GM21529 (cell line): ENCODE results near the gene TRAPPC6A.

ENCODE experiments used
- ATAC-seq: cut with Tn5 transposase; IDR thresholded peaks from one replicate; pipeline ENCODE4 v1.9.1; 2021; ENCODE audit not compliant: unreplicated experiment

The TRAPPC6A gene

DNA sequence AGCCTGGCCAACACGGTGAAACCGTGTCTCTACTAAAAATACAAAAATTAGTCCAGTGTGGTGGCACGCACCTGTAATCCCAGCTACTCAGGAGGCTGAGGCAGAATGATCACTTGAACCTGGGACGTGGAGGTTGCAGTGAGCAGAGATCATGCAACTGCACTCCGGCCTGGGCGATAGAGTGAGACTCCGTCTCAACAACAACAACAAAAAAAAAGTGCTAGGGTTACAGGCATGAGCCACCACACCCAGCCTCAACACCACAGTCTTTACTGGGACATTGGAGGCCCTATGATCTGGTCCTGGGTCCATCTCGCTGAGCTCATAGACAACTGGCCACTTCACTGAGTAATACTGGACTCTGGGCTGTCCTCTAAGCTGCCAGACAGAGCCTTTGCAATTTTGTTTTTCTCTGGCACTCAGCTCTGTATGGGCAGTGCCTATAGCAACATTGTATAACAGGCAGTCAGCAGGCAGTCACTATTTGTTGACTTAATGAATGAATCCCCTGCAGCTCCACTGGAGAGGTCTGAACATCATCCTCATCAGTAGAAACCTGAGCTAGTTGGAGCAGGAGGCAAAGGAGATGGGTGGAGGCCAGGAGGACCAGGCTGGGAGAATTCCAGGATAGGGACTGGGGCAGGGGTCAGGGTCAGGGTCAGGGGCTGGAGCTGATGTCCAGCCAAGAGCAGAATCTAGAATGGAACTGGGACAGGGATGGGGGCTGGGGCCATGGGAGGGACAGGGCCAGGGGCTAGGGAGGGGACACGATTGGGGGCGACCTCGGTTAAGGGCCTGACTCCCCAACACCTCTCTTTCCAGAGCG is 8.7 kb upstream of the TRAPPC6A start:
- no peak for ATAC-seq

DNA sequence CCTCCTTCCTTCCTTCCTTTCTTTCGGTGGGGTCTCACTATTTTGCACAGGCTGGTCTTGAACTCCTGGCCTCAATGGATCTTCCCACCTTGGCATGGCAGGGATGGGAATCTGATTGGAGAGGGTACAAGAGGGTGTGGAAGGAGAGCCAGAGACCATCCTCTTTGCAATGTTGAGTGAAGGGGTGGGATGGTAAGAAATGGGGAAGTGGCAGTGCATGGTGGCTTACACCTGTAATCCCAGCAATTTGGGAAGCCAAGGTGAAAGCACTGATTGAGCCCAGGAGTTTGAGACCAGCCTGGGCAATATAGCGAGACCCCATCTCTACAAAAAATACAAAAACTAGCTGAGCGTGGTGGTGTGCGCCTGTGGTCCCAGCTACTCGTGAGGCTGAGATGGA is 6.1 kb upstream of the TRAPPC6A start:
- no peak for ATAC-seq

DNA sequence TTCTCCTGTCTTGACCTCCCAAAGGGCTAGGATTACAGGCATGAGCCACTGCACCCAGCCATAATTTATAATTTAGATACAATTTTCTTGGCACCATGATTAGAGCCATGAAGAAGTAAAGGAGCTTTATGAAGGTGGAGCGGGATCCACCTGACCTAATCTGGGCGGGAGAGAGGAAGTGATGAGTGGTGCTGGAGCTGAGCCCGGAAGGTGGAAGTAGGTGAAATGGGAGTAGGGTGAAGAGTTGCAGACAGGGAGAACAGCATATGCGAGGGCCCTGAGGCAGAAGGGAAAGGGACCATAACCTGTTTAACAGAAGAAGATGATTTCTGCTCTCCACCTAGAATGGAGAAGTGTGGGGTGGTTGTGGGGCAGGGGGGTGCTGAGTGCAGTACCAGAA is 4.7 kb upstream of the TRAPPC6A start:
- no peak for ATAC-seq

DNA sequence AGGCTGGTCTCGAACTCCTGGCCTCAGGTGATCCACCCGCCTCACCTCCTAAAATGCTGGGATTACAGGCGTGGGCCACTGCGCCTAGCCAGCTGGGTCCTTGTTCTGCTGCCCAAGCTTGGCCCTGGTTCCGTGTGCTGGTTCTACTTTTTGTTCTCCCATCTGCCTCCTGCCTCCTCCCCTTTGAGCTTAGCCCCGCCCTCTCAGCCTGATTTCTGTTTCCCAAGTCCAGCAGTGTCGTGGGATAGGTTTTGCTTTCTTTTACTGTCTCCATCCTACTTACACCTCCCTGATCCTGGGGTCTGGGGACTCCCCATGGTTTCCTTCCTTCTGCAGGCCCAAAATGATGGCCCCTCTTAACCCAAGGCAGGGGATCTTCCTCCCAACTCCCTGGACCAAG is 2.9 kb upstream of the TRAPPC6A start:
- no peak for ATAC-seq

DNA sequence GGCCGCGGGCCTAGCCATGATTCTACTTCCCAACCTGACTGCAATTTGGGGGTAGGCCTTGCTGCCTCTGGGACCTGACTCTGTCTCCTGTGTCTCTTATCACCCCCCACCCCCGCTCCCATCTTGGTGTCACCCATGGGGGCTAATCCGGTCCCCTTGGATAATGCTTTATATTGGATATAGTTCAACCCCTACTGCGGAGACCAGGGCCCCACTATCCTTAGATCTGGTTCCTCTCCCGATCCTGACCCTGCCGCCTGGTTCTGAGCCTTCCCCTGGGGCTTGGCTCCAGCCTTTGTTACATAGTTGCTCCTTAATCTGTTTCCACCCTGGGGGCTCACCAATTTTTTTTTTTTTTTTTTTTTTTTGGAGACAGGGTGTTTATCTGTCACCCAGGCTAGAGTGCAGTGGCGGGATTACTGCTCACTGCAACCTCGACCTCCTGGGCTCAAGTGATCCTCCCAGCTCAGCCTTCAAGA is 1.9 kb upstream of the TRAPPC6A start:
- no peak for ATAC-seq

DNA sequence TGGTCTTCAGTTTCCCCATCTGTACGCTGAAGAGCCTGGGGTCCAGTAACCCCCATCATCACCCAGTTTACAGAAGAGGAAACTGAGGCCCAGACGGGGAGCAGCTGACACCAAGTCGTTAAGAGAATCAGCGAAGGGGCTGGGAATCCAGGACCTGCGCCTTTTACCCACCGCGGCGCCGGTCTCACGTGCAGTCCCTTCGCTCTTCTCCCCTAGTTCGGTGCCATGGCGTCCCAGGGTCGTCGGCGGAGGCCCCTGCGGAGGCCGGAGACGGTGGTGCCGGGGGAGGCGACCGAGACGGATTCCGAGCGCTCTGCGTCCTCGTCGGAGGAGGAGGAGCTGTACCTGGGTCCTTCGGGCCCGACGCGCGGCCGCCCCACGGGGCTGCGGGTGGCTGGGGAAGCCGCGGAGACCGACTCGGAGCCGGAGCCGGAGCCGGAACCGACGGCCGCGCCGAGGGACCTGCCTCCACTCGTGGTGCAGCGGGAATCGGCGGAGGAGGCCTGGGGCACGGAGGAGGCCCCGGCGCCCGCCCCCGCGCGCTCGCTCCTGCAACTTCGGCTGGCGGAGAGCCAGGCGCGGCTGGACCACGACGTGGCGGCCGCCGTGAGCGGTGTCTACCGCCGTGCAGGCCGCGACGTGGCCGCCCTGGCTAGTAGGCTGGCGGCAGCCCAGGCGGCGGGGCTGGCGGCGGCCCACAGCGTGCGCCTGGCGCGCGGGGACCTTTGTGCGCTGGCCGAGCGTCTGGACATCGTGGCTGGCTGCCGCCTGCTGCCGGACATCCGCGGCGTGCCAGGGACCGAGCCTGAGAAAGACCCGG is 1.2 kb upstream of the TRAPPC6A start:
- no peak for ATAC-seq

DNA sequence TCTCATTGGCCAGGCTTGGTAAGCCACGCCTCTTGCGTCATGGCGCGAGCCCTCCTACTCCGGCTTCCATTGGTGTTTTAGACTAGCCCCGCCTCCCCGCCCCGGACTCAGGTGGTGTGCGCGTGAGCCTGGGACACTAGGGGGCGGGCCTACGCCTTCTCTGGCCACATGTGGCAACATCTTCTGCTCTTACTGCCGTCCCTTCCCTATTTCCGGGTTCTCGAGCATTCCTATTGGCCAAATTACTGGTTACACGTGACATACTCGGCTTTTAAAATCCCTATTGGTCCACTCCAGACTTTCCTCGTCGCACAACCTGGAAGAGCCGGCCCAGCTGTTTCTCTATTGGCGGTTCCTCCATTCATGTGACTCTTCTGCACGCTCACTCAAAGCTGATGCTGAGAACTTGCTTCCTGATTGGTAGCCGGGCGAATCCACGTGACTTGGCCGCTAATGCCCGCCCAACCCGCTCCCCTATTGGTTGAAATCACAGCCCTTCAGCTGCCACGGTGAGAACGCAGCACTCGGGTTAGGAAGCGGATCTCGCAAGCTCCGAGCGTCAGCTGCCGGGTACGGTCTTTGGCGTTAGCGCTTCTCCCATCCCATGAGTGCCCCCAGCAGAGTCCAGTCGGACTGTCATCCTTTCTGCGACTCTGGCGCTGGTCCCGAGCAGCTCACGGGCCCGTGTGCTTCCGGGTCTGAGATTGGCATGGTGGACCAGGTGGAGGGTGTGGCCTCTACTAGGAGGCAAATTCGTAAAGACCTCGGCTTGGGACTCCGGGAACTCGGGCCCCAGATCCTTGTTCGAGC is 430 bp upstream of the TRAPPC6A start, which contains the start of gene BLOC1S3:
BLOC1S3 (plus strand) TSS at position 523 of the 810 bp plus-strand sequence. CDS start 513 bp downstream, outside the sequence.
- ATAC-seq, result peak; percentile 75

DNA sequence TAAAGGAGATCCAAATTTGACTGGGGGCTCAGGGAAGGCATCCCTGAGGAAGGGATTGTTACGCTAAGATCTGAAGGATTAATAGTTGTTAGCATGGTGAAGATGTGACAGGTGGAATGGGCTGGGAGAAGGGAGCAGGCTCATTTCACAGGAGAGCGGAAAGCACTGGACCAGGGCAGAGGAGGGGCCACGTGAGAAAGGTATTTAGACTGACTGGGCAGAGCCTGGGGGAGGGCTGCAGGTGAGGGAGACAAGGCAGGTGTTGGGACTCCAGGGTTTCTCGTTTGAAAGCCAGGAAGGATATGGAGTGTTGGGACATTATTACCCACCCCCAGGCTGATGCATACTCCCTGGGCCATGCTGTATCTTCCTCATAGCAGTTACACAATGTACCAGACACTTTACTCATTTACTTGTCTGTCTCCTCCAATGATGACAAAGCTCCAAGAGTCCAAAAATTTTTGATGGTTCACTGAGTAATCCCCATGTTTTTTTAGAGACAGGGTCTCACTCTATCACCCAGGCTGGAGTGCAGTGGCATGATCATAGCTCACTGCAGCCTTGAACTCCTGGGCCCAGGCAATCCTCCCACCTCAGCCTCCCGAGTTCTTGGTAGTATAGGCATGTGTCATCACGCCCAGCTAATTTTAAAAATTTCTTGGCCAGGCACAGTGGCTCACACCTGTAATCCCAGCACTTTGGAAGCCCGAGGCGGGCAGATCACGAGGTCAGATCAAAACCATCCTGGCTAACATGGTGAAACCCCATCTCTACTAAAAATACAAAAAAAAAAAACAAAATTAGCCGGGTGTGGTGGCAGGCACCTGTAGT is 2.3 kb downstream of the TRAPPC6A start:
- no peak for ATAC-seq

DNA sequence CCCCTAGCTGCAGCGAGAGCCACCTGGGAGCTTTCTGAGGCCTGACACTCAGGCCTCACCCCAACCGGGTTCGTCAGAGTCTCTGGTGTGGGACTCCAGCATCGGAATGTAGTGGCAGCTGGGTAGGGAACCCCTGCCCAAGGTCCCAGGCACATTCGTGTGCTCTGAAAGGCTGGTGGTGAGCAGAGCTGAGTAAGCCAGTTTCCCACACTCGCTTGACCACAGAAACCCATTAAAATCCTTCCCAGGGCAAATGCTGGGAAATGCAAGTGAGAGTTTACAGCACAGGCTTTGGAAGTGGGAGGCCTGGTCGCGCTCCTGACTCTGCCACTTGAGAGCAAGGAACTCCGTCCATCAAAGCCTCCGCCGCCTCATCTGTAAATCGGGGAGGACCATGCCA is 4.2 kb downstream of the TRAPPC6A start:
- no peak for ATAC-seq

DNA sequence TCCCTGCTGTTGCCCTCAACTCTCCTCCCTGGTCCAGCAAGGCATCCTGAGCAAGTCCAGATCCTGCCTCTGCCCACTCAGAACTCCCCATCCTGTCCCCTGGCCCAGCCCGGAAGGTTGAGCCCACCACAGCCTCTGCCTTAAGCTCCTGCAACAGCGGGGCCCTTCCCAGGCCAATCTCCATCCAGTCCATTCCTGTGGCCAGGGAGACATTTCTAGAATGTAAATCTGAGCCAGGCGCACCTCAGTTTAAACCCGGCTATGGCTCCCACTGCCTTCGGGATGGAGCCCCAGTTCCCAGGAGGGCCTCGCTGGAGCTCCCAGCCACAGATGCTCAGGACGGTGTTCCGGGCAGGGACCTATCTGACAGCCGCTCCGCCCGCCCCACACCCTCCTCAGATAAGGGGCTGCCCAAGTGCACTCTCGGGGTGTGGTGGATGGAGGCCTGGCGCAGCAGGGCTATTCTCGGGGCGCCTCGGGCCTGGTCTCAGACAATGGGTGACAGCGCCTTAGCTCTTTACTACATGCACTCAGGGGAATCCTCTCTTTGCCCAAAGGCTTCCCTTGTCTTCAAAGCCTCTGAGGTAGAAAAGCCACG is 5.3 kb downstream of the TRAPPC6A start:
- no peak for ATAC-seq

DNA sequence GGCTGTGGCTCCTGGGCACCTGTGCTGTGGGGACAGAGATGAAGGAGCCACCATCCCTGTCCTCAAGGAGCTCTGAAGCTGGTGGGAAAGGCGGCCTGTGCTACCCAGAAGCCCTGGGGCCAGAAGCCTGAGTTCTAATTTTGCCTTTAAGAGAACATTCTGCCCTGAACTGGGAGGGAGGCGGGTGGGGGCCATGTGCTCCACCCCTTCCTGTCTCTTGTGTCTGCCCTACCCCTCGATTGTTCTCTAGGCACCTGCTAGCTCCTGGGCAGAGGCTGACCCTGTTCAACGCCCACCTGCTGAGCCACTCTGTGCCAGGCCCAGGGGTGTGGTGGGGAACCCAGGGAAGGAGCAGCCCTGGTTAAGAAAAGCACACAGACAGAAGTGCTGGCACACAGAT is 5.9 kb downstream of the TRAPPC6A start:
- no peak for ATAC-seq

DNA sequence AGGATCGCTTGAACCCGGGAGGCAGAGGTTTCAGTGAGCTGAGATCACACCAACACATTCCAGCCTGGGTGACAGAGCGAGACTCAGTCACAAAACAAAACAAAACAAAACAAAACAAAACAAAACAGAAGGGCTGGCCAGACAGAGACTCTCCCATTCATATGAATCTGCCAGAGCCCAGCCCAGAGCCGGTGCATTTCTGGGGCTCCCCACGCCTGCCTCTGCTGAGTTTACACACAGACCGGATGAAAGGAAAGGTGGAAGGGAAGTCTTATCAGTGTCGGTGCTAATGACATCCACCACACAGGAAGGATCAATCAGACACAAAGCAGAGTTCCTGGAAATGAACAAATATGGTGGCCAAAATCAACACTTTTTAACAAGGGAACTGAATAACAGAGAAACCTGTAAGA is 6.8 kb downstream of the TRAPPC6A start:
- no peak for ATAC-seq

DNA sequence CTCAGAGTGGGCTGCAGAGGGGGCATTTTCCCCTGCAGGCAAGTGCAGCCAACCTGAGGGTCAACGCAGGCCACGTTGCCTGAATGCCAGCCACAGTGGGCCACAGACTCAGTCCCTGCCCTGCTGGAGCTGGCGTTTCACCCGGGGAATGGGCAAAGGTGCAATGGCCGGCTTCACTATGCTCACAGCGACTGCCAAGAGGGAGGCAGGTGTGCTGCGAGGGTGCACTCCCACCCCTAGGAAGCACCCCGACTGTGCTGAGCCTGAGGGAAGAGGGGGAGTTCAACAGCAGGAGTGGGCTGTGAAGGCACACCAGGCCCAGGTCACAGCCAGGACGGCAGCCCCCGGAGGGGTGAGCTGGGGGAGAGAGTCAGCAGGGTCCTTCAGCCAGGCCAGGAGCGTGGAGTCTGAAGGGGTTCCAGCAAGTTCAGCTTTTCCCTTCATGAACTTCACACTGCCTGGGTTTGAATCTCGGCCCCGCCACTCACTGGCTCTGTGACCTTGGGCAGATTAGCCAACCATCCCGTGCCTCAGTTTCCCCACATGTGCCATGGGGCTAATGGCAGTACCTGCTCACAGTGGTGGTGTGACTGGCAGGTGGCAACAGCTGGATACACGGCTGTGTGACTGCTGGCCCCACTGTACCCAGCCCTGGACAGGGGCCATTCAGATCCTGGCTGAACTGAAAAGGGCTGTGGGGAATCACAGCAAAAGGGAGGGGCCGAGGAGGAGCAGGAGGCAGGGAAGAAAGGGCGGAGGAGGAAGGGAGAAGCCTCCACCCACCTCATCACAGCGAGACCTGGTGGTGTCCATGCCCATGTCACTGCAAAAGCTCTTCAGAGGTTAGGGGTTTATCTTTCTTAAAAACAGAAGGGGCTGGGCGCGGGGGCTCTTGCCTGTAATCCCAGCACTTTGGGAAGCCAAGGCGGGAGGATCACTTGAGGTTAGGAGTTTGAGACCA is 7.6 kb downstream of the TRAPPC6A start:
- ATAC-seq, result no peak

DNA sequence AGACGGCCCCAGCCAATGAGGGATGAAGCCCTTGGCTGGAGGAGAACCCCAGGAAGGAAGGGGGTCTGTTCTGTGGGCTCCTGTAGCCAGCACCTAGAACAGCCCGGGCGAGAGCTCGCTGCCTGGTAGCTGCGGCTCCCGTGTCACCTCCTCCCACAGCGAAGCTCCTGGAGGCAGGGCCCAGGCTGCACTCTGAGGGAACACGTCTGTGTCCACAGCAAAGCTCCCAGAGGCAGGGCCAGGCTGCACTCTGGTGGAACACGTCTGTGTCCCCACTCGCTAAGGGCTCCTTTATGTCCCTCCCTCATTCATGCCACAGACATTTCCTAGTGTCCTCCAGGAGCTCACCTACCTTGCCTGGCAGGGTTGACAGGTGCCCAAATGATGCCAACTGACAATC is 8.4 kb downstream of the TRAPPC6A start:
- ATAC-seq, result no peak

DNA sequence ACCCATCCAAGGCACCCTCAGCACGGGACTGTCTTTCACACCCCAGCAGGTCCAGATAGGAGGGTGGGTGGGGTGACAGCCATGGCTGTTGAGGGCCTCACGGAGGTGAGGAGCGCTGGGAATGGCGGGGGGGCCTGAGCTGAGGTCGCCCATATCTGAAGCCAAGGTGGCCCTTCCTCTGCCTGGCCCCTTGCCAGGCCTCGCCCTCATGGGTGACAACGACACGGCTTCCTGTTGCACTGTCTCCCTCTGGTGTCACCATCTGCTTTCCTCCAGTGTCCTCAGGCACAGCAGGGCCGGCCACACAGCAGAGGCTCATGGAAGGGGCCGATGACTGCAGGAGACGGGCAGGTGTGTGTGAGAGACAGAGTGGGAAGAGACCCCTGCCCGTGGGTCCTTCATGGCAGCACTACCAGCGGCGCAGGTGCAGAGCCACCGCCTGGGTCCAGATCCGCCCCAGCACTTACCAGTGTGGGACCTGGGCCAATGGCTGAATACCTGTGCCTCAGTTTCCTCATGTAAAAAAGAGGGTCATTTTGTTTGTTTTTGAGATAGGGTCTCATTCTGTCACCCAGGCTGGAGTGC is 9.2 kb downstream of the TRAPPC6A start:
- ATAC-seq, result no peak

DNA sequence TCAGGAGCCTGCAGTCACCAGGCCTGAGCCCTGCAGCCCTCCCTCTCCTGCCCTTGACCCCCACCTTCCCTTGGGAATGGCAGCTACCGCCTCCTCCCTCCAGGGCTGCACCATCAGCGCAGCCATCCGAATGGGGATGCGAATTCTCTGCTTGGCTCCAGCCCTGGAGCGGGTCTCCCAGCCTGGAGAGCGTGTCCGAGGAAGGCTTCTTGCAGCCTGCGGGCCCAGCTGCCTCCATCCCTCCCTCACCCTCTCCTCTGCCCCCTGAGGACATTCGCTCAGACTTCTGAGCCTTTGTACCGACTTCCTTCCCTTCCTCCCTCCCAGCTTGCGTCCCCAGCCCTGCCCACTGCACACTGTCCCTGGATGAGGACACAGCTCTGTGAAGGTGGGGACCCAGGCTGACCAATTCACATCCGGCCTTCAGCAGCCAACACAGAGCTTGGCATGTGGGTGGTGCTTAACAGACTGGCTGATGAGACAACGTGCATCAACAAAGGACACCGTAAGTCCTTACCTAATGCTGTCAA is 11.2 kb downstream of the TRAPPC6A start:
- no peak for ATAC-seq

DNA sequence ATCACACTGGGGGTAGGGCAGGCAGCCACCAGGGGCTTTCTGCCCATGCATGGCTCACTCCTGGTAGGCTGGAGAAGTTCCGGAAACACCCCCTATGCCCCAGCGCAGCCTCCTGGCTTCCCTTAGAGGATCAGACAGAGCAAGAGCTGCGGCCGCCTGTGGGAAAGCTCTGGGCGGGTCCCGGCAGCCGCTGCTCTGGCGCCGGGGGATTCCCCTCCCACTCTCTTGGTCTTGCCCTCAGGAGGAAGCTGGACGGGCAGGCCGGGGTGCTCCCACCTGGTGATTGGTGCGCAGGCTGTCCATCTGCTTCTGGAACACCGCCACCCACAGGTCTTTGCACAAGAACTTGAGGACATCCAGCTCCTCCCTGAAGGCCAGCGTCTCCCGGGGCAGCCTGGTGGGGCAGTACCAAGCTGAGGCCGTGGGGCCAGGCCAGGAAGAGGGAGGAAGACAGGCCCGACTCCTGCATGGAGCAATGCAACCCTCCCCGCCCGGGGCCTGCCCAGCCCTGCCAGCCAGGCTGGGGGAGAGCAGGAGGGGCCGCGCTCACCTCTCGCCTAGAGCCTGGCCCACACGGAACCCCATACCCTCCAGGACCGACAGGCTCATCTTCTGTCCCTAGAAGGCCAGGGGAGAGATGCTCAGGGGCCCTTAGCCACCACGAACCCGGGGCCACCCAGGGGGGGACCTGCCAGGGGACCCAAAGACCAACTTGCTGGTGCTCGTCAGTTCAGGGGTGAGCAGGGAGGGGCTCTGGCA is 13.3 kb downstream of the TRAPPC6A start:
- peak; percentile 78 for ATAC-seq
